ENCODE results near the gene KRTAP17-1. TPM values are rescaled to one million over a fixed set of nuclear protein-coding genes. Genes with fewer than 3 reads are reported as not detected.

KRTAP17-1 gene
- total RNA-seq, 1 donor from 2014 or later = not detected

Other genes with a start within 250 kb of the KRTAP17-1 start
- gene KRTAP2-4, start 249.8 kb downstream of the KRTAP17-1 start, total RNA-seq (ENCODE audit: insufficient read depth, low replicate concordance) = not detected
- gene KRTAP4-7, start 231.6 kb downstream of the KRTAP17-1 start, total RNA-seq (ENCODE audit: insufficient read depth, low replicate concordance) = not detected
- not detected for gene KRTAP4-8, start 217.6 kb downstream of the KRTAP17-1 start, total RNA-seq (ENCODE audit: insufficient read depth, low replicate concordance)
- not detected for gene KRTAP4-16, start 213.5 kb downstream of the KRTAP17-1 start, total RNA-seq (ENCODE audit: insufficient read depth, low replicate concordance)
- gene KRTAP4-9, start 210.3 kb downstream of the KRTAP17-1 start, total RNA-seq (ENCODE audit: insufficient read depth, low replicate concordance) = not detected
- 3.4 TPM for gene KRTAP4-11, start 197.3 kb downstream of the KRTAP17-1 start, total RNA-seq (ENCODE audit: insufficient read depth, low replicate concordance)
- not detected for gene KRTAP4-12, start 191.5 kb downstream of the KRTAP17-1 start, total RNA-seq (ENCODE audit: insufficient read depth, low replicate concordance)
- gene KRTAP4-6, start 175.2 kb downstream of the KRTAP17-1 start, total RNA-seq (ENCODE audit: insufficient read depth, low replicate concordance) = 1.2 TPM
- 5.5 TPM for gene KRTAP4-5, start 165.9 kb downstream of the KRTAP17-1 start, total RNA-seq (ENCODE audit: insufficient read depth, low replicate concordance)
- 2.6 TPM for gene KRTAP4-4, start 155.0 kb downstream of the KRTAP17-1 start, total RNA-seq (ENCODE audit: insufficient read depth, low replicate concordance)
- gene KRTAP4-3, start 147.5 kb downstream of the KRTAP17-1 start, total RNA-seq (ENCODE audit: insufficient read depth, low replicate concordance) = 1.4 TPM
- gene KRTAP4-2, start 137.5 kb downstream of the KRTAP17-1 start, total RNA-seq (ENCODE audit: insufficient read depth, low replicate concordance) = not detected
- gene KRTAP4-1, start 130.8 kb downstream of the KRTAP17-1 start, total RNA-seq (ENCODE audit: insufficient read depth, low replicate concordance) = 1.9 TPM
- 1.4 TPM for gene KRTAP9-1, start 125.8 kb downstream of the KRTAP17-1 start, total RNA-seq (ENCODE audit: insufficient read depth, low replicate concordance)
- not detected for gene KRTAP9-2, start 89.1 kb downstream of the KRTAP17-1 start, total RNA-seq (ENCODE audit: insufficient read depth, low replicate concordance)
- gene KRTAP9-3, start 83.3 kb downstream of the KRTAP17-1 start, total RNA-seq (ENCODE audit: insufficient read depth, low replicate concordance) = not detected
- not detected for gene KRTAP9-8, start 77.7 kb downstream of the KRTAP17-1 start, total RNA-seq (ENCODE audit: insufficient read depth, low replicate concordance)
- gene KRTAP9-4, start 66.0 kb downstream of the KRTAP17-1 start, total RNA-seq (ENCODE audit: insufficient read depth, low replicate concordance) = 1.2 TPM
- gene KRTAP9-9, start 60.3 kb downstream of the KRTAP17-1 start, total RNA-seq (ENCODE audit: insufficient read depth, low replicate concordance) = not detected
- gene KRTAP9-6, start 50.3 kb downstream of the KRTAP17-1 start, total RNA-seq (ENCODE audit: insufficient read depth, low replicate concordance) = not detected
- gene KRTAP9-7, start 40.0 kb downstream of the KRTAP17-1 start, total RNA-seq (ENCODE audit: insufficient read depth, low replicate concordance) = not detected
- not detected for gene KRTAP29-1, start 12.9 kb downstream of the KRTAP17-1 start, total RNA-seq (ENCODE audit: insufficient read depth, low replicate concordance)
- not detected for gene KRTAP16-1, start 6.4 kb downstream of the KRTAP17-1 start, total RNA-seq (ENCODE audit: insufficient read depth, low replicate concordance)
- gene KRT33A, start 35.1 kb upstream of the KRTAP17-1 start, total RNA-seq (ENCODE audit: insufficient read depth, low replicate concordance) = 1.4 TPM
- not detected for gene KRT33B, start 54.1 kb upstream of the KRTAP17-1 start, total RNA-seq (ENCODE audit: insufficient read depth, low replicate concordance)
- not detected for gene KRT34, start 66.6 kb upstream of the KRTAP17-1 start, total RNA-seq (ENCODE audit: insufficient read depth, low replicate concordance)
- gene KRT31, start 81.9 kb upstream of the KRTAP17-1 start, total RNA-seq (ENCODE audit: insufficient read depth, low replicate concordance) = not detected
- not detected for gene KRT37, start 108.9 kb upstream of the KRTAP17-1 start, total RNA-seq (ENCODE audit: insufficient read depth, low replicate concordance)
- gene KRT38, start 125.3 kb upstream of the KRTAP17-1 start, total RNA-seq (ENCODE audit: insufficient read depth, low replicate concordance) = 0.48 TPM
- gene KRT32, start 151.7 kb upstream of the KRTAP17-1 start, total RNA-seq (ENCODE audit: insufficient read depth, low replicate concordance) = 1.2 TPM
- not detected for gene KRT35, start 165.4 kb upstream of the KRTAP17-1 start, total RNA-seq (ENCODE audit: insufficient read depth, low replicate concordance)
- gene KRT36, start 174.2 kb upstream of the KRTAP17-1 start, total RNA-seq (ENCODE audit: insufficient read depth, low replicate concordance) = 1.9 TPM
- 292 TPM for gene KRT13, start 189.9 kb upstream of the KRTAP17-1 start, total RNA-seq (ENCODE audit: insufficient read depth, low replicate concordance)
- gene KRT15, start 203.2 kb upstream of the KRTAP17-1 start, total RNA-seq (ENCODE audit: insufficient read depth, low replicate concordance) = 24.1 TPM
- gene KRT19, start 212.6 kb upstream of the KRTAP17-1 start, total RNA-seq (ENCODE audit: insufficient read depth, low replicate concordance) = 334 TPM